GM12878 (cell line): ENCODE data around the gene RBM42. TPM values are rescaled to one million over a fixed set of nuclear protein-coding genes. Genes with fewer than 3 reads are reported as not detected.

ENCODE experiments used
- ATAC-seq: fragments of 200-7000 bp; cut with Tn5 transposase; 3 replicates; pipeline ENCODE4 v1.9.1; 2020; ENCODE audit warnings: mild to moderate bottlenecking, moderate library complexity
- BruUV-seq: library from RNA; stranded (reverse); fragments of 400-500 nt; replicated peaks from 2 replicates; lab custom pipeline; 2021; lab: Mats Ljungman, UMichigan
- CTCF ChIA-PET: fragments of 300-600 bp; sonication (Branson Sonifier 250); formaldehyde crosslinking; extraction: SDS; loops from one replicate; lab custom pipeline; 2021; ENCODE audit warnings: inconsistent platforms; lab: Yijun Ruan, JAX
- POLR2A ChIA-PET: fragments of 350-600 bp; formaldehyde crosslinking; extraction: SDS; loops from one replicate; lab custom pipeline; 2021; ENCODE audit warnings: inconsistent platforms; lab: Charles Lee
- RAD21 ChIA-PET: fragments of 300-600 bp; sonication (Branson Sonifier 250); formaldehyde crosslinking; loops from one replicate; lab custom pipeline; 2023; ENCODE audit warnings: antibody characterized with exemption; ENCODE audit not compliant: unreplicated experiment; lab: Charles Lee
- SMC1A ChIA-PET: fragments of 300-600 bp; sonication (Branson Sonifier 250); formaldehyde crosslinking; loops from one replicate; lab custom pipeline; 2023; ENCODE audit not compliant: unreplicated experiment, uncharacterized antibody; lab: Charles Lee
- DNase-seq: peaks from one replicate; pipeline ENCODE4 v3.0.0-alpha.2; 2011; ENCODE audit warnings: low read depth, low spot score
- FAIRE-seq: peaks from 3 replicates; lab custom pipeline; 2011; peaks lifted over from hg19 to GRCh38; lab: Jason Lieb, UNC
- H2AFZ ChIP-seq: 2 replicates; pipeline ENCODE4 v1.6.0; 2011; ENCODE audit warnings: low read depth, low read length, control low read depth; ENCODE audit not compliant: control insufficient read depth
- H3K27ac ChIP-seq: 2 replicates; pipeline ENCODE4 v1.5.1; 2011; ENCODE audit warnings: control low read depth; ENCODE audit not compliant: control insufficient read depth, insufficient read depth
- H3K27me3 ChIP-seq, 2 experiments: replicated peaks in 1 of 2; 2 replicates each; pipeline versions ENCODE4 v1.6.0 to v1.6.1; 2011; ENCODE audit warnings: low read length in 1 of 2; ENCODE audit not compliant: control insufficient read depth in 2 of 2, insufficient read depth in 2 of 2
- H3K36me3 ChIP-seq, 2 experiments: 2 replicates each; pipeline ENCODE4 v1.5.1; 2011; ENCODE audit warnings: low read length in 1 of 2; ENCODE audit not compliant: control insufficient read depth in 2 of 2, insufficient read depth in 2 of 2
- H3K4me1 ChIP-seq: 2 replicates; pipeline ENCODE4 v1.6.1; 2011; ENCODE audit warnings: mild to moderate bottlenecking, low read length, moderate library complexity, mixed read lengths; ENCODE audit not compliant: control insufficient read depth, insufficient read depth
- H3K4me2 ChIP-seq: 2 replicates; pipeline ENCODE4 v1.6.0; 2011; ENCODE audit warnings: control low read depth; ENCODE audit not compliant: control insufficient read depth, insufficient read depth
- H3K4me3 ChIP-seq: fragments of 200-600 bp; sonication (generic); 2 replicates; pipeline ENCODE4 v1.5.1; 2016
- H3K79me2 ChIP-seq: 2 replicates; pipeline ENCODE4 v1.6.0; 2011; ENCODE audit warnings: low read length; ENCODE audit not compliant: control insufficient read depth, insufficient read depth
- H3K9ac ChIP-seq: 2 replicates; pipeline ENCODE4 v1.8.0; 2011; ENCODE audit warnings: low read length, control low read depth, mixed read lengths; ENCODE audit not compliant: control insufficient read depth, insufficient read depth
- H3K9me3 ChIP-seq: replicated peaks from 3 replicates; pipeline ENCODE4 v1.5.1; 2011; ENCODE audit warnings: mild to moderate bottlenecking, low read length; ENCODE audit not compliant: control insufficient read depth, insufficient read depth
- H4K20me1 ChIP-seq: 2 replicates; pipeline ENCODE4 v1.6.0; 2011; ENCODE audit not compliant: control insufficient read depth, insufficient read depth
- BHLHE40 ChIP-seq, 2 experiments: fragments of 450-650 bp in 1 of 2; IDR thresholded peaks; 2 replicates each; pipeline ENCODE4 v1.6.1; 2011 to 2017; ENCODE audit warnings: low read depth in 2 of 2, borderline replicate concordance in 1 of 2, improper control_type of control experiment in 1 of 2, low read length in 1 of 2, mild to moderate bottlenecking in 1 of 2
- BMI1 ChIP-seq: fragments of 450-650 bp; IDR thresholded peaks from 2 replicates; pipeline ENCODE4 v1.6.1; 2016; ENCODE audit warnings: mild to moderate bottlenecking, moderate library complexity, borderline replicate concordance
- CHD4 ChIP-seq: fragments of 200-600 bp; sonication (generic); IDR thresholded peaks from 2 replicates; pipeline ENCODE4 v1.6.1; 2016; ENCODE audit warnings: mild to moderate bottlenecking
- CREB1 ChIP-seq: IDR thresholded peaks from 2 replicates; pipeline ENCODE4 v1.6.1; 2012; ENCODE audit warnings: low read depth, mild to moderate bottlenecking, inconsistent platforms
- DPF2 ChIP-seq: fragments of 450-650 bp; IDR thresholded peaks from 2 replicates; pipeline ENCODE4 v1.6.1; 2017; ENCODE audit warnings: mild to moderate bottlenecking
- ETV6 ChIP-seq, 2 experiments: fragments of 450-650 bp in 1 of 2; IDR thresholded peaks in 1 of 2; conservative IDR thresholded peaks in 1 of 2; 2 replicates each; pipeline ENCODE4 v1.6.1; 2014; ENCODE audit warnings: antibody characterized with exemption in 1 of 2, borderline replicate concordance in 1 of 2, low read depth in 1 of 2, mild to moderate bottlenecking in 1 of 2, moderate library complexity in 1 of 2
- IRF4 ChIP-seq: IDR thresholded peaks from 2 replicates; pipeline ENCODE4 v1.6.1; 2011; ENCODE audit warnings: low read depth, low read length
- MTA2 ChIP-seq: fragments of 450-650 bp; IDR thresholded peaks from 2 replicates; pipeline ENCODE4 v1.6.1; 2016; ENCODE audit warnings: low read depth, mild to moderate bottlenecking, moderate library complexity
- MXI1 ChIP-seq: fragments of 150-350 bp; IDR thresholded peaks from 2 replicates; pipeline ENCODE4 v1.6.1; 2011; ENCODE audit warnings: low read depth, mild to moderate bottlenecking, inconsistent platforms, low read length, improper control_type of control experiment
- NKRF ChIP-seq: fragments of 450-650 bp; conservative IDR thresholded peaks from 2 replicates; pipeline ENCODE4 v1.6.1; 2017; ENCODE audit warnings: mild to moderate bottlenecking, moderate library complexity
- PAX5 ChIP-seq: IDR thresholded peaks from 2 replicates; pipeline ENCODE4 v1.6.1; 2011; ENCODE audit warnings: low read depth, low read length, borderline replicate concordance
- PBX3 ChIP-seq: IDR thresholded peaks from 2 replicates; pipeline ENCODE4 v1.6.1; 2011; ENCODE audit warnings: mild to moderate bottlenecking, low read depth, low read length, moderate library complexity; ENCODE audit not compliant: insufficient replicate concordance
- RELA ChIP-seq: fragments of 450-650 bp; IDR thresholded peaks from 2 replicates; pipeline ENCODE4 v1.8.0; 2014; ENCODE audit warnings: borderline replicate concordance; ENCODE audit not compliant: partially characterized antibody
- SPI1 ChIP-seq: IDR thresholded peaks from 2 replicates; pipeline ENCODE4 v1.6.1; 2011; ENCODE audit warnings: low read depth, mild to moderate bottlenecking, low read length, moderate library complexity, borderline replicate concordance; ENCODE audit not compliant: insufficient read depth
- TAF1 ChIP-seq: IDR thresholded peaks from 2 replicates; pipeline ENCODE4 v1.6.1; 2011; ENCODE audit warnings: mild to moderate bottlenecking, low read depth, low read length, borderline replicate concordance
- whole genome bisulfite sequencing: methylation state at CpG from one replicate; pipeline ENCODE4 v1.1.6; 2016; ENCODE audit warnings: low lambda C conversion rate; ENCODE audit not compliant: insufficient replicate concordance, insufficient coverage; ENCODE audit errors: missing lambda C conversion rate; 5-methylcytosine and 5-hydroxymethylcytosine counted together
- in situ Hi-C: fragments of 300-500 bp; cut with MboI; formaldehyde crosslinking; loops from 9 replicates; pipeline ENCODE4 v1.14.3; 2018; ENCODE audit warnings: mixed read lengths
- intact Hi-C: fragments of 100-400 bp; cut with micrococcal nuclease; formaldehyde crosslinking; loops from one replicate; pipeline ENCODE4 v1.14.2; 2022; ENCODE audit not compliant: unreplicated experiment
- polyA plus RNA-seq, 11 experiments: library from polyadenylated mRNA; depleted of rRNA in 4 of 11; unstranded in 6 of 11; stranded (reverse) in 5 of 11; fragments of >200 nt; fragmentation: Nextera tagmentation in 4 of 11; fragmentation: Illumina TruSeq in 1 of 11; extraction: Ambion mirVana in 4 of 11; extraction: Trizol in 1 of 11; gene quantifications; 1 replicate in 1 of 11; 2 replicates in 10 of 11; pipeline versions ENCODE4 v1.2.1 to v1.2.3, GENCODE V29; 2011 to 2016; ENCODE audit warnings: inconsistent platforms in 2 of 11, missing spikeins in 2 of 11, low read depth in 1 of 11
- total RNA-seq, 4 experiments: library from RNA; depleted of rRNA in 3 of 4; stranded (reverse); fragments of >200 nt in 3 of 4; fragmentation: Illumina TruSeq in 1 of 4; extraction: Trizol in 1 of 4; gene quantifications; 2 replicates each; pipeline versions ENCODE4 v1.2.1 to v1.2.3, GENCODE V29; 2013 to 2021

RBM42 gene
- total and polyA plus RNA-seq, 10 of the 15 experiments (the other 5 are each of a cell fraction or from before 2014, with no cell fraction given), result 4.2 to 117 (median 48.5) TPM

- 1% methylated on average over 46 of the region's 46 CpGs for WGBS
- in situ Hi-C loops, result no loop called here
- intact Hi-C loops, result no loop called here
- peak; percentile 73 for TF ChIP-seq NKRF
- peak; percentile 48; the same call in 1 of the 2 replicates for TF ChIP-seq SPI1
- TF ChIP-seq PBX3, result peak; percentile 95
- TF ChIP-seq BHLHE40 (IDR thresholded peaks at IDR 0.05; ENCODE audit: borderline replicate concordance in 1 of 2, low read depth in 2 of 2, low read length in 1 of 2), result 0 out of 4 replicates have a peak, but pooled peaks of 1 of the 2 experiments have one; percentile 9
- TF ChIP-seq MXI1, result peak; percentile 64; the same call in 1 of the 2 replicates
- peak; percentile 70 for TF ChIP-seq CREB1
- 0 out of 2 replicates have a peak, but pooled peaks have one; percentile 34 for TF ChIP-seq IRF4
- peak; percentile 84; the same call in 1 of the 2 replicates for TF ChIP-seq TAF1
- TF ChIP-seq RELA, result peak; percentile 39
- peak in 1 of 2 experiments; percentile 45; a peak in 2 of 4 replicates for TF ChIP-seq ETV6 (conservative IDR thresholded peaks at IDR 0.05 in 1 of 2, IDR thresholded peaks at IDR 0.05 in 1 of 2; ENCODE audit: borderline replicate concordance in 1 of 2, low read depth in 1 of 2)
- peak; percentile 61; the same call in 1 of the 2 replicates for TF ChIP-seq DPF2
- TF ChIP-seq CHD4, result no peak
- peak; percentile 42; the same call in 1 of the 2 replicates for TF ChIP-seq PAX5
- no peak for TF ChIP-seq BMI1
- no peak for TF ChIP-seq MTA2
These were observed 19.5 kb downstream of the RBM42 start, which contains the start of gene COX6B1 for GRCh38 chr19:35648017-35648961. Gene COX6B1 (plus strand): TSS chr19:35648323. CDS start chr19:35651244, 2,921 bp downstream.

More at GRCh38 chr19:35648017-35648961, 19.5 kb downstream of the RBM42 start, which contains the start of gene COX6B1:
- Histone ChIP-seq H4K20me1 (no peaks in the 10 kb centered on the region; the same call in 1 of the 2 replicates), H3K4me3 (peak within 1 kb of the TSS; percentile 99), H3K9me3 (no peaks in the 10 kb centered on the region), H3K79me2 (peaks cover 26% of the 10 kb centered on the region), H3K4me1 (peaks cover 11% of the 10 kb centered on the region), H3K27ac (peak within 1 kb of the TSS; percentile 85), H3K4me2 (peak within 1 kb of the TSS; percentile 93), H3K27me3 (no peaks in the 10 kb centered on the region), H2AFZ (peak within 1 kb of the TSS; percentile 68), H3K36me3 (peaks cover 0 to 4% of the 10 kb centered on the region in 2 experiments; a peak in 3 of 4 replicates), H3K9ac (peak within 1 kb of the TSS; percentile 94)
- peak; percentile 91 for FAIRE-seq
- DNase-seq, result peak; percentile 96
- ChIA-PET CTCF (interaction anchor here (0.6 to 1.4 kb wide), 6 partner anchors 38 to 138 kb away, joined by 3 to 9 read pairs (median 5); partner anchors contain the start of gene LIN37), RAD21 (interaction anchor here (0.9 to 1.4 kb wide), 12 partner anchors 25 to 270 kb away, joined by 3 to 9 read pairs (median 3); partner anchors contain the start of genes HAUS5, PSENEN and U2AF1L4), SMC1A (interaction anchor here (0.7 to 1.5 kb wide), 6 partner anchors 13 to 100 kb away, joined by 3 to 7 read pairs (median 4); no protein-coding TSS in a partner anchor), POLR2A (interaction anchor here (0.6 to 2.3 kb wide), 19 partner anchors 9 to 264 kb away, joined by 3 to 14 read pairs (median 4); partner anchors contain the start of genes HAUS5 and LIN37)
- TSS peak; percentile 91 for BruUV-seq
- peak; percentile 77 for ATAC-seq
